Endodermal cell (in vitro differentiated cells): ENCODE results near the gene PPP5C. TPM values are rescaled to one million over a fixed set of nuclear protein-coding genes. Genes with fewer than 3 reads are reported as not detected.
A peak's percentile ranks its signal among the peaks of the same experiment; 100 is the strongest.

ENCODE experiments used
- DNase-seq: peaks from one replicate; pipeline ENCODE4 v3.0.0-alpha.2; 2017
- H3K27ac ChIP-seq: 2 replicates; pipeline ENCODE4 v1.5.1; 2013; ENCODE audit warnings: mild to moderate bottlenecking, low read depth, low read length, moderate library complexity
- H3K27me3 ChIP-seq: 2 replicates; pipeline ENCODE4 v1.6.1; 2013; ENCODE audit warnings: mild to moderate bottlenecking, low read length, moderate library complexity; ENCODE audit not compliant: insufficient read depth, control insufficient read depth, poor library complexity, severe bottlenecking
- H3K36me3 ChIP-seq: 2 replicates; pipeline ENCODE4 v1.7.0; 2013; ENCODE audit warnings: mild to moderate bottlenecking, low read length, moderate library complexity; ENCODE audit not compliant: control insufficient read depth, insufficient read depth
- H3K4me1 ChIP-seq: one replicate; pipeline ENCODE4 v1.7.0; 2013; ENCODE audit warnings: low read length; ENCODE audit not compliant: control insufficient read depth, insufficient read depth
- H3K4me3 ChIP-seq: 2 replicates; pipeline ENCODE4 v1.5.1; 2013; ENCODE audit warnings: mild to moderate bottlenecking, low read length, moderate library complexity
- H3K9ac ChIP-seq: 2 replicates; pipeline ENCODE4 v1.6.1; 2013; ENCODE audit warnings: mild to moderate bottlenecking, low read length, moderate library complexity; ENCODE audit not compliant: poor library complexity, severe bottlenecking; ENCODE audit errors: extremely low read depth
- H3K9me3 ChIP-seq: 2 replicates; pipeline ENCODE4 v1.6.1; 2013; ENCODE audit warnings: mild to moderate bottlenecking, low read length, moderate library complexity; ENCODE audit not compliant: control insufficient read depth
- H3K27ac Mint-ChIP-seq: 2 replicates; pipeline ENCODE4 v1.8.0; 2020; ENCODE audit warnings: mixed read lengths
- H3K27me3 Mint-ChIP-seq: 2 replicates; pipeline ENCODE4 v1.8.0; 2021; ENCODE audit warnings: mild to moderate bottlenecking, mixed read lengths; ENCODE audit not compliant: insufficient read depth
- H3K36me3 Mint-ChIP-seq: 2 replicates; pipeline ENCODE4 v1.8.0; 2020; ENCODE audit warnings: low read depth, mixed read lengths
- H3K4me1 Mint-ChIP-seq: 2 replicates; pipeline ENCODE4 v1.8.0; 2020; ENCODE audit warnings: mixed read lengths
- H3K4me3 Mint-ChIP-seq: 2 replicates; pipeline ENCODE4 v1.8.0; 2020; ENCODE audit warnings: mild to moderate bottlenecking, moderate library complexity, mixed read lengths
- H3K9me3 Mint-ChIP-seq: 2 replicates; pipeline ENCODE4 v1.8.0; 2020; ENCODE audit warnings: mild to moderate bottlenecking, mixed read lengths
- CTCF ChIP-seq: fragments of 200-600 bp; sonication (generic); conservative IDR thresholded peaks from 2 replicates; pipeline ENCODE4 v1.5.0; 2021; ENCODE audit warnings: antibody characterized with exemption, mild to moderate bottlenecking
- WGBS, 2 experiments: methylation state at CpG; one replicate each; pipeline versions ENCODE4 v1.1.5 to v1.1.7; 2013; ENCODE audit warnings: missing lambda C conversion rate in 2 of 2, mixed read lengths in 1 of 2; ENCODE audit not compliant: insufficient coverage in 1 of 2, insufficient read length in 1 of 2; 5-methylcytosine and 5-hydroxymethylcytosine counted together
- total RNA-seq, 2 donors: library from RNA; stranded (reverse); fragmentation: NEBNext Ultra II Directional in 1 of 2; extraction: Animal tissue kit (Norgen Biotek cat#: 25700) in 1 of 2; gene quantifications; 2 replicates in 1 of 2; 3 replicates in 1 of 2; pipeline ENCODE4 v1.2.1, GENCODE V29; 2021

The PPP5C gene
- total RNA-seq, 2 donors from 2014 or later: 101 to 112 TPM

GRCh38 chr19:46369817-46370216 is 22.9 kb downstream of the PPP5C start:
- no peaks in the 10 kb centered on the region for H3K27me3 Mint-ChIP-seq
- no peak overlapping the region for H3K9ac ChIP-seq
- no peak overlapping the region for H3K27ac Mint-ChIP-seq
- peaks cover 21% of the 10 kb centered on the region for H3K36me3 Mint-ChIP-seq
- H3K9me3 ChIP-seq: no peaks in the 10 kb centered on the region
- no peak overlapping the region for H3K4me3 ChIP-seq
- peaks cover 20% of the 10 kb centered on the region for H3K4me1 Mint-ChIP-seq
- H3K9me3 Mint-ChIP-seq: no peaks in the 10 kb centered on the region
- WGBS, 2 experiments: 96 to 97% methylated on average over 4 to 7 of the region's 7 CpGs
- H3K36me3 ChIP-seq: peaks cover 49% of the 10 kb centered on the region
- H3K4me1 ChIP-seq: peaks cover 11% of the 10 kb centered on the region
- DNase-seq: no peak
- H3K4me3 Mint-ChIP-seq: no peak overlapping the region
- H3K27ac ChIP-seq: no peak overlapping the region
- H3K27me3 ChIP-seq: no peaks in the 10 kb centered on the region
- TF ChIP-seq CTCF: no peak

GRCh38 chr19:46371371-46371901 is 24.5 kb downstream of the PPP5C start:
- H3K9ac ChIP-seq: no peak overlapping the region
- H3K27ac ChIP-seq: peak overlapping the region; percentile 25
- H3K4me1 Mint-ChIP-seq: peaks cover 20% of the 10 kb centered on the region

GRCh38 chr19:46372901-46373490 is 26.1 kb downstream of the PPP5C start:
- H3K27me3 ChIP-seq: no peaks in the 10 kb centered on the region
- H3K4me3 ChIP-seq: no peak overlapping the region
- no peak overlapping the region for H3K9ac ChIP-seq
- DNase-seq: peak; percentile 85
- H3K9me3 ChIP-seq: no peaks in the 10 kb centered on the region
- peak overlapping the region; percentile 68 for H3K27ac ChIP-seq
- peaks cover 52% of the 10 kb centered on the region for H3K36me3 ChIP-seq
- H3K4me3 Mint-ChIP-seq: no peak overlapping the region
- peaks cover 11% of the 10 kb centered on the region for H3K4me1 ChIP-seq
- peaks cover 20% of the 10 kb centered on the region for H3K4me1 Mint-ChIP-seq
- peak; percentile 74 for TF ChIP-seq CTCF
- H3K9me3 Mint-ChIP-seq: no peaks in the 10 kb centered on the region
- 54 to 61% methylated on average over 9 to 11 of the region's 11 CpGs for WGBS, 2 experiments
- no peaks in the 10 kb centered on the region for H3K27me3 Mint-ChIP-seq
- peak overlapping the region; percentile 89 for H3K27ac Mint-ChIP-seq
- peaks cover 35% of the 10 kb centered on the region for H3K36me3 Mint-ChIP-seq

More at GRCh38 chr19:46371371-46371901, 24.5 kb downstream of the PPP5C start:
- DNase-seq: no peak
- Mint-ChIP-seq H3K27ac (peak overlapping the region; percentile 19), H3K9me3 (no peaks in the 10 kb centered on the region), H3K27me3 (no peaks in the 10 kb centered on the region), H3K36me3 (peaks cover 23% of the 10 kb centered on the region), H3K4me3 (no peak overlapping the region)
- Histone ChIP-seq H3K36me3 (peaks cover 48% of the 10 kb centered on the region), H3K4me1 (peaks cover 11% of the 10 kb centered on the region), H3K4me3 (no peak overlapping the region), H3K9me3 (no peaks in the 10 kb centered on the region), H3K27me3 (no peaks in the 10 kb centered on the region)
- 82 to 87% methylated on average over 9 to 10 of the region's 10 CpGs for WGBS, 2 experiments
- TF ChIP-seq CTCF: peak; percentile 31
